ENCODE data around the gene OTUB1. TPM values are rescaled to one million over a fixed set of nuclear protein-coding genes. Genes with fewer than 3 reads are reported as not detected.
"Not testable (repeated sequence)": the region's sequence is repeated elsewhere in the genome, so short reads cannot be mapped to it uniquely, and the experiment has no call there.

OTUB1 gene
- total RNA-seq, 4 donors from 2014 or later = 47.7 to 70.4 (median 53.2) TPM

- WGBS, 2 donors (ENCODE audit: low coverage in 1 of 2) = 100% methylated on average over 1 of the region's 1 CpG; no CpG with 5 or more reads in 1 of the 2 donors
- Histone ChIP-seq H3K9me3 (no peaks in the 10 kb centered on the region), H3K27me3 (peaks cover 18% of the 10 kb centered on the region), H3K36me3 (no peaks in the 10 kb centered on the region), H3K27ac (no peak overlapping the region), H3K4me1 (peaks cover 0 to 8% (median 0%) of the 10 kb centered on the region in 3 donors), H3K4me3 (no peak overlapping the region)
- TF ChIP-seq EP300 (IDR thresholded peaks at IDR 0.05) (no peak), POLR2A (IDR thresholded peaks at IDR 0.05) (no peak), POLR2AphosphoS5 (IDR thresholded peaks at IDR 0.05) (no peak), CTCF (IDR thresholded peaks at IDR 0.05) (no peak)
- ATAC-seq = no peak
These were observed 19.8 kb upstream of the OTUB1 start for GRCh38 chr11:63966444-63966843.

GRCh38 chr11:63969461-63969860, 16.8 kb upstream of the OTUB1 start:
- peaks cover 24% of the 10 kb centered on the region for H3K27me3 ChIP-seq

GRCh38 chr11:63970902-63971301, 15.3 kb upstream of the OTUB1 start:
- H3K36me3 ChIP-seq = peaks cover 0 to 2% of the 10 kb centered on the region in 2 donors
- WGBS, 2 donors (ENCODE audit: low coverage in 1 of 2) = 62 to 100% methylated on average over 1 to 2 of the region's 5 CpGs
- H3K4me3 ChIP-seq = no peak overlapping the region
- no peak overlapping the region for H3K27ac ChIP-seq
- H3K9me3 ChIP-seq = no peaks in the 10 kb centered on the region
- ATAC-seq = no peak
- TF ChIP-seq CTCF (IDR thresholded peaks at IDR 0.05) = no peak
- no peak for TF ChIP-seq EP300 (IDR thresholded peaks at IDR 0.05)
- no peak for TF ChIP-seq POLR2A (IDR thresholded peaks at IDR 0.05)
- TF ChIP-seq POLR2AphosphoS5 (IDR thresholded peaks at IDR 0.05) = no peak
- peaks cover 24% of the 10 kb centered on the region for H3K27me3 ChIP-seq
- peaks cover 0 to 13% (median 8%) of the 10 kb centered on the region in 3 donors for H3K4me1 ChIP-seq

More at GRCh38 chr11:63969461-63969860, 16.8 kb upstream of the OTUB1 start:
- no peak overlapping the region for H3K27ac ChIP-seq
- peaks cover 0 to 4% (median 0%) of the 10 kb centered on the region in 3 donors for H3K4me1 ChIP-seq
- no peaks in the 10 kb centered on the region for H3K9me3 ChIP-seq
- H3K4me3 ChIP-seq = no peak overlapping the region
- no peak for ATAC-seq
- no peaks in the 10 kb centered on the region for H3K36me3 ChIP-seq
- 67 to 100% methylated on average over 1 of the region's 2 CpGs for WGBS, 2 donors (ENCODE audit: low coverage in 1 of 2)
- TF ChIP-seq EP300 (IDR thresholded peaks at IDR 0.05) (no peak), CTCF (IDR thresholded peaks at IDR 0.05) (no peak), POLR2AphosphoS5 (IDR thresholded peaks at IDR 0.05) (no peak), POLR2A (IDR thresholded peaks at IDR 0.05) (no peak)

- not testable (repeated sequence) for ATAC-seq, H3K27ac ChIP-seq, H3K9me3 ChIP-seq
- Histone ChIP-seq H3K36me3 (peaks cover 0 to 15% of the 10 kb centered on the region in 2 donors), H3K4me3 (peak overlapping the region in 1 of 2 donors; percentile 87), H3K4me1 (peaks cover 0 to 43% (median 23%) of the 10 kb centered on the region in 3 donors), H3K27me3 (peaks cover 24% of the 10 kb centered on the region)
- 41 to 52% methylated on average over 9 to 11 of the region's 18 CpGs for WGBS, 2 donors (ENCODE audit: low coverage in 1 of 2)
These were observed 12.4 kb upstream of the OTUB1 start for GRCh38 chr11:63973912-63974258.

GRCh38 chr11:63974259-63975143, 11.7 kb upstream of the OTUB1 start, which contains the start of gene COX8A:
Gene COX8A, plus strand, starts transcription at chr11:63974620. Its CDS starts 61 bp downstream, at chr11:63974681.
- Histone ChIP-seq H3K27me3 (peaks cover 24% of the 10 kb centered on the region), H3K4me3 (peak within 1 kb of the TSS; percentile 74 to 87), H3K36me3 (peaks cover 0 to 21% of the 10 kb centered on the region in 2 donors), H3K4me1 (peaks cover 0 to 49% (median 23%) of the 10 kb centered on the region in 3 donors), H3K9me3 (no peaks in the 10 kb centered on the region), H3K27ac (peak within 1 kb of the TSS; percentile 94 to 98 (median 97))
- TF ChIP-seq EP300 (IDR thresholded peaks at IDR 0.05) (no peak), POLR2AphosphoS5 (IDR thresholded peaks at IDR 0.05) (peak; percentile 84), POLR2A (IDR thresholded peaks at IDR 0.05) (peak; percentile 55 to 67), CTCF (IDR thresholded peaks at IDR 0.05) (peak in 1 of 4 experiments; percentile 45)
- WGBS, 2 donors (ENCODE audit: low coverage in 1 of 2) = 0% methylated on average over 5 to 24 of the region's 67 CpGs
- ATAC-seq = peak; percentile 99
